Kidney (tissue), 14 donors: ENCODE data around the gene ELOVL2. TPM values are rescaled to one million over a fixed set of nuclear protein-coding genes. Genes with fewer than 3 reads are reported as not detected.
A peak's percentile ranks its signal among the peaks of the same experiment; 100 is the strongest.

Experiments
- DNase-seq, 5 donors: peaks; one replicate each; pipeline ENCODE4 v3.0.0-alpha.2; 2013 to 2020
- FAIRE-seq: peaks from 2 replicates; lab custom pipeline; 2012; peaks lifted over from hg19 to GRCh38; lab: Jason Lieb, UNC
- H3K27ac ChIP-seq, 2 donors: one replicate each; pipeline ENCODE4 v1.7.0; 2013; ENCODE audit warnings: low read depth in 2 of 2, low read length in 2 of 2, inconsistent platforms in 1 of 2
- H3K27me3 ChIP-seq: one replicate; pipeline ENCODE4 v1.7.1; 2013; ENCODE audit warnings: low read length, inconsistent platforms; ENCODE audit not compliant: control insufficient read depth, insufficient read depth
- H3K36me3 ChIP-seq, 3 donors: one replicate each; pipeline versions ENCODE4 v1.7.0 to v1.7.1; 2013; ENCODE audit warnings: low read length in 3 of 3, control low read depth in 1 of 3, inconsistent platforms in 1 of 3; ENCODE audit not compliant: insufficient read depth in 3 of 3, control insufficient read depth in 2 of 3
- H3K4me1 ChIP-seq, 3 donors: one replicate each; pipeline versions ENCODE4 v1.7.0 to v1.7.1; 2013; ENCODE audit warnings: low read length in 3 of 3, inconsistent platforms in 1 of 3, low read depth in 1 of 3; ENCODE audit not compliant: control insufficient read depth in 2 of 3, insufficient read depth in 2 of 3
- H3K4me3 ChIP-seq, 3 donors: one replicate each; pipeline versions ENCODE4 v1.7.0 to v1.8.1; 2013; ENCODE audit warnings: low read length in 3 of 3, control low read depth in 1 of 3, inconsistent platforms in 1 of 3
- H3K9ac ChIP-seq, 3 donors: one replicate each; pipeline versions ENCODE4 v1.7.0 to v1.7.1; 2013; ENCODE audit warnings: low read length in 3 of 3, control low read depth in 1 of 3, inconsistent platforms in 1 of 3
- H3K9me3 ChIP-seq, 3 donors: one replicate each; pipeline versions ENCODE4 v1.7.0 to v1.7.1; 2013; ENCODE audit warnings: low read length in 3 of 3, control low read depth in 1 of 3, inconsistent platforms in 1 of 3; ENCODE audit not compliant: control insufficient read depth in 2 of 3, insufficient read depth in 1 of 3
- CTCF ChIP-seq: IDR thresholded peaks from 3 replicates; pipeline ENCODE4 v1.5.1; 2012; ENCODE audit warnings: mild to moderate bottlenecking, moderate library complexity, borderline replicate concordance; ENCODE audit not compliant: insufficient read depth; ENCODE audit errors: extremely low read depth
- intact Hi-C: fragments of 100-400 bp; cut with DNase I; formaldehyde crosslinking; loops from one replicate; pipeline ENCODE4 v1.11.1; 2022
- polyA plus RNA-seq: library from polyadenylated mRNA; stranded (reverse); fragments of 350-450 nt; fragmentation: Illumina TruSeq; extraction: RNeasy Lipid Tissue Mini Kit (QIAGEN cat#74804); gene quantifications from one replicate; pipeline ENCODE4 v1.2.3, GENCODE V29; 2014; ENCODE audit warnings: low read depth, low replicate concordance; ENCODE audit not compliant: insufficient read depth
- total RNA-seq: library from RNA; stranded (reverse); fragmentation: NEBNext Ultra II Directional; extraction: Animal tissue kit (Norgen Biotek cat#: 25700); gene quantifications from one replicate; pipeline ENCODE4 v1.2.1, GENCODE V29; 2021
- donor health status: control.
- donor health status: control.
- donor health status: control.
- donor health status: control.
- donor health status: control.
- donor health status: DM: yes; HTN: yes; CAD: no.
- donor health status: Normal renal cell carcinoma (clear cell type).

Gene ELOVL2
- total and polyA plus RNA-seq, 2 donors from 2014 or later: 0.79 TPM; not detected in 1

GRCh38 chr6:10962673-10963072, 81.4 kb downstream of the ELOVL2 start:
- Histone ChIP-seq H3K9ac (no peak overlapping the region), H3K9me3 (peaks cover 0 to 1% (median 0%) of the 10 kb centered on the region in 3 donors), H3K27ac (no peak overlapping the region), H3K4me1 (no peaks in the 10 kb centered on the region), H3K4me3 (no peak overlapping the region), H3K36me3 (no peaks in the 10 kb centered on the region), H3K27me3 (no peaks in the 10 kb centered on the region)
- TF ChIP-seq CTCF: no peak
- DNase-seq: peak in 2 of 5 donors; percentile 15 to 35
- intact Hi-C loops: no loop called here
- FAIRE-seq: no peak

GRCh38 chr6:10961837-10962236, 82.3 kb downstream of the ELOVL2 start:
- FAIRE-seq: no peak
- intact Hi-C loops: no loop called here

GRCh38 chr6:10960171-10960570, 83.9 kb downstream of the ELOVL2 start:
- Histone ChIP-seq H3K4me3 (no peak overlapping the region), H3K27ac (no peak overlapping the region), H3K9me3 (no peaks in the 10 kb centered on the region), H3K27me3 (no peaks in the 10 kb centered on the region), H3K36me3 (no peaks in the 10 kb centered on the region), H3K9ac (no peak overlapping the region), H3K4me1 (no peaks in the 10 kb centered on the region)
- TF ChIP-seq CTCF: no peak
- FAIRE-seq (no peak), DNase-seq (no peak)
- intact Hi-C loops: no loop called here

More at GRCh38 chr6:10961837-10962236, 82.3 kb downstream of the ELOVL2 start:
- Histone ChIP-seq H3K4me3 (no peak overlapping the region), H3K4me1 (no peaks in the 10 kb centered on the region), H3K27ac (no peak overlapping the region), H3K27me3 (no peaks in the 10 kb centered on the region), H3K9me3 (no peaks in the 10 kb centered on the region), H3K9ac (no peak overlapping the region), H3K36me3 (no peaks in the 10 kb centered on the region)
- TF ChIP-seq CTCF: no peak
- no peak for DNase-seq

- FAIRE-seq (no peak), DNase-seq (no peak)
- intact Hi-C loops: loop anchor here (10.0 kb wide), 1 partner anchor 107 kb away; no protein-coding TSS in a partner anchor
- no peak overlapping the region for H3K4me3 ChIP-seq
- no peak overlapping the region for H3K27ac ChIP-seq
- H3K27me3 ChIP-seq: no peaks in the 10 kb centered on the region
- no peaks in the 10 kb centered on the region for H3K4me1 ChIP-seq
- H3K36me3 ChIP-seq: no peaks in the 10 kb centered on the region
- no peak overlapping the region for H3K9ac ChIP-seq
- H3K9me3 ChIP-seq: no peaks in the 10 kb centered on the region
- no peak for TF ChIP-seq CTCF
Observed at GRCh38 chr6:10957414-10957886, 86.7 kb downstream of the ELOVL2 start.
